Measurements from ENCODE around the gene FBLN1. TPM values are rescaled to one million over a fixed set of nuclear protein-coding genes. Genes with fewer than 3 reads are reported as not detected.
A peak's percentile ranks its signal among the peaks of the same experiment; 100 is the strongest.

FBLN1 gene
- polyA plus RNA-seq, 1 of the 3 experiments (the other 2 are of a cell fraction) = 147 TPM

DNA sequence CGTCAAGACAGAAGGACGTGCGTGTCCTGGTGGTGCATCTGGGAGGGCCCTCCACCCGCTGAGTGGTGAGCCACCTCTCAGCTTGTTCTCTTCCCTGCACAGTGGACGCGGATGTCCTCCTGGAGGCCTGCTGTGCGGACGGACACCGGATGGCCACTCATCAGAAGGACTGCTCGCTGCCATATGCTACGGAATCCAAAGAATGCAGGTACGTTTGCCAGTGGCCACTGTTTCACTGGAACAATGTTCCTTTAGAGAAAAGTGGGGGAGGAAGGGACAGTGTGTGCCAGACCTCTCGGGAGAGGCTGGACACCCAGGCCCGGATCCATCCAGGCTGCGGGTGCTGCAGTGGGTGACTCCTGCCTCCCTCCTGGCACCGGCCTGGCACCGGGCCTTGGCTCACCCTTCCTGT is 15.9 kb downstream of the FBLN1 start:
- Histone ChIP-seq H4K20me1 (ENCODE audit: insufficient read depth) (no peaks in the 10 kb centered on the region), H3K9me3 (no peaks in the 10 kb centered on the region), H3F3A (replicated peaks; ENCODE audit: insufficient read depth) (no peaks in the 10 kb centered on the region), H3K79me2 (ENCODE audit: insufficient read depth) (peaks cover 11% of the 10 kb centered on the region; the same call in 1 of the 2 replicates), H3K9me2 (no peaks in the 10 kb centered on the region), H3K4me2 (peak overlapping the region; percentile 4; the same call in 1 of the 2 replicates), H3K36me3 (replicated peaks in 1 of 2; ENCODE audit: control insufficient read depth in 1 of 2, insufficient read depth in 2 of 2, low read length in 1 of 2) (peaks cover 0 to 5% of the 10 kb centered on the region in 2 experiments), H2AFZ (ENCODE audit: low read depth) (no peak overlapping the region), H3K9ac (no peak overlapping the region), H3K27me3 (ENCODE audit: insufficient read depth) (no peaks in the 10 kb centered on the region), H3K4me3 (ENCODE audit: low read depth in 2 of 2, low read length in 1 of 2) (no peak overlapping the region), H3K4me1 (ENCODE audit: control insufficient read depth in 1 of 2, insufficient read depth in 2 of 2, low read depth in 1 of 2, low read length in 1 of 2) (peaks cover 0 to 36% of the 10 kb centered on the region in 2 experiments; a peak in 1 of 4 replicates), H3K27ac (ENCODE audit: low read depth in 2 of 2, low read length in 1 of 2) (no peak overlapping the region)
- no peak for DNase-seq
- TF ChIP-seq FOSL2 (IDR thresholded peaks at IDR 0.05; ENCODE audit: borderline replicate concordance, low read depth) (no peak), EP300 (IDR thresholded peaks at IDR 0.05; ENCODE audit: borderline replicate concordance in 1 of 2, low read depth in 1 of 2, low read length in 1 of 2) (no peak), ELF1 (IDR thresholded peaks at IDR 0.05) (no peak), RAD21 (IDR thresholded peaks at IDR 0.05; ENCODE audit: low read length) (no peak), FOXM1 (IDR thresholded peaks at IDR 0.05; ENCODE audit: low read depth) (no peak), SIN3A (IDR thresholded peaks at IDR 0.05; ENCODE audit: borderline replicate concordance, low read depth, low read length) (no peak), TAF1 (IDR thresholded peaks at IDR 0.05; ENCODE audit: borderline replicate concordance, low read depth, low read length) (no peak), GABPA (IDR thresholded peaks at IDR 0.05; ENCODE audit: low read depth) (no peak), SMC3 (IDR thresholded peaks at IDR 0.05; ENCODE audit: low read depth, low read length) (no peak), NRF1 (IDR thresholded peaks at IDR 0.05; ENCODE audit: low read depth, low read length) (no peak), JUND (IDR thresholded peaks at IDR 0.05) (no peak), MXI1 (IDR thresholded peaks at IDR 0.05; ENCODE audit: low read depth, low read length) (no peak), POLR2AphosphoS5 (IDR thresholded peaks at IDR 0.05; ENCODE audit: low read depth, low read length) (no peak)
- TF ChIP-seq, protein P1, sequence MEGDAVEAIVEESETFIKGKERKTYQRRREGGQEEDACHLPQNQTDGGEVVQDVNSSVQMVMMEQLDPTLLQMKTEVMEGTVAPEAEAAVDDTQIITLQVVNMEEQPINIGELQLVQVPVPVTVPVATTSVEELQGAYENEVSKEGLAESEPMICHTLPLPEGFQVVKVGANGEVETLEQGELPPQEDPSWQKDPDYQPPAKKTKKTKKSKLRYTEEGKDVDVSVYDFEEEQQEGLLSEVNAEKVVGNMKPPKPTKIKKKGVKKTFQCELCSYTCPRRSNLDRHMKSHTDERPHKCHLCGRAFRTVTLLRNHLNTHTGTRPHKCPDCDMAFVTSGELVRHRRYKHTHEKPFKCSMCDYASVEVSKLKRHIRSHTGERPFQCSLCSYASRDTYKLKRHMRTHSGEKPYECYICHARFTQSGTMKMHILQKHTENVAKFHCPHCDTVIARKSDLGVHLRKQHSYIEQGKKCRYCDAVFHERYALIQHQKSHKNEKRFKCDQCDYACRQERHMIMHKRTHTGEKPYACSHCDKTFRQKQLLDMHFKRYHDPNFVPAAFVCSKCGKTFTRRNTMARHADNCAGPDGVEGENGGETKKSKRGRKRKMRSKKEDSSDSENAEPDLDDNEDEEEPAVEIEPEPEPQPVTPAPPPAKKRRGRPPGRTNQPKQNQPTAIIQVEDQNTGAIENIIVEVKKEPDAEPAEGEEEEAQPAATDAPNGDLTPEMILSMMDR (IDR thresholded peaks at IDR 0.05) = no peak
- TF ChIP-seq, protein P2, sequence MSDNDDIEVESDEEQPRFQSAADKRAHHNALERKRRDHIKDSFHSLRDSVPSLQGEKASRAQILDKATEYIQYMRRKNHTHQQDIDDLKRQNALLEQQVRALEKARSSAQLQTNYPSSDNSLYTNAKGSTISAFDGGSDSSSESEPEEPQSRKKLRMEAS (IDR thresholded peaks at IDR 0.05; ENCODE audit: low read depth) = no peak
- TF ChIP-seq, protein P3, sequence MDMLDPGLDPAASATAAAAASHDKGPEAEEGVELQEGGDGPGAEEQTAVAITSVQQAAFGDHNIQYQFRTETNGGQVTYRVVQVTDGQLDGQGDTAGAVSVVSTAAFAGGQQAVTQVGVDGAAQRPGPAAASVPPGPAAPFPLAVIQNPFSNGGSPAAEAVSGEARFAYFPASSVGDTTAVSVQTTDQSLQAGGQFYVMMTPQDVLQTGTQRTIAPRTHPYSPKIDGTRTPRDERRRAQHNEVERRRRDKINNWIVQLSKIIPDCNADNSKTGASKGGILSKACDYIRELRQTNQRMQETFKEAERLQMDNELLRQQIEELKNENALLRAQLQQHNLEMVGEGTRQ (IDR thresholded peaks at IDR 0.05; ENCODE audit: borderline replicate concordance, low read depth, low read length) = no peak
- TF ChIP-seq, protein P4, sequence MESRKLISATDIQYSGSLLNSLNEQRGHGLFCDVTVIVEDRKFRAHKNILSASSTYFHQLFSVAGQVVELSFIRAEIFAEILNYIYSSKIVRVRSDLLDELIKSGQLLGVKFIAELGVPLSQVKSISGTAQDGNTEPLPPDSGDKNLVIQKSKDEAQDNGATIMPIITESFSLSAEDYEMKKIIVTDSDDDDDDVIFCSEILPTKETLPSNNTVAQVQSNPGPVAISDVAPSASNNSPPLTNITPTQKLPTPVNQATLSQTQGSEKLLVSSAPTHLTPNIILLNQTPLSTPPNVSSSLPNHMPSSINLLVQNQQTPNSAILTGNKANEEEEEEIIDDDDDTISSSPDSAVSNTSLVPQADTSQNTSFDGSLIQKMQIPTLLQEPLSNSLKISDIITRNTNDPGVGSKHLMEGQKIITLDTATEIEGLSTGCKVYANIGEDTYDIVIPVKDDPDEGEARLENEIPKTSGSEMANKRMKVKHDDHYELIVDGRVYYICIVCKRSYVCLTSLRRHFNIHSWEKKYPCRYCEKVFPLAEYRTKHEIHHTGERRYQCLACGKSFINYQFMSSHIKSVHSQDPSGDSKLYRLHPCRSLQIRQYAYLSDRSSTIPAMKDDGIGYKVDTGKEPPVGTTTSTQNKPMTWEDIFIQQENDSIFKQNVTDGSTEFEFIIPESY (IDR thresholded peaks at IDR 0.05; ENCODE audit: borderline replicate concordance, low read depth) = no peak
- TF ChIP-seq, protein P5, sequence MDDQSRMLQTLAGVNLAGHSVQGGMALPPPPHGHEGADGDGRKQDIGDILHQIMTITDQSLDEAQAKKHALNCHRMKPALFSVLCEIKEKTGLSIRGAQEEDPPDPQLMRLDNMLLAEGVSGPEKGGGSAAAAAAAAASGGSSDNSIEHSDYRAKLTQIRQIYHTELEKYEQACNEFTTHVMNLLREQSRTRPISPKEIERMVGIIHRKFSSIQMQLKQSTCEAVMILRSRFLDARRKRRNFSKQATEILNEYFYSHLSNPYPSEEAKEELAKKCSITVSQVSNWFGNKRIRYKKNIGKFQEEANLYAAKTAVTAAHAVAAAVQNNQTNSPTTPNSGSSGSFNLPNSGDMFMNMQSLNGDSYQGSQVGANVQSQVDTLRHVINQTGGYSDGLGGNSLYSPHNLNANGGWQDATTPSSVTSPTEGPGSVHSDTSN (IDR thresholded peaks at IDR 0.05) = no peak
- ChIA-PET CTCF (interaction anchor here (0.8 to 1.5 kb wide), 2 partner anchors 14 to 36 kb away, joined by 3 read pairs; no protein-coding TSS in a partner anchor), POLR2A (no interaction called here)
- WGBS (ENCODE audit: low lambda C conversion rate) = 84% methylated on average over 8 of the region's 17 CpGs
